HEK293 (cell line): ENCODE data around the gene MTX1.

ENCODE experiments used
- GFI1B ChIP-seq: fragments of 450-650 bp; formaldehyde crosslinking; IDR thresholded peaks from 2 replicates; pipeline ENCODE4 v1.5.1; 2016; ENCODE audit warnings: missing biosample characterization, missing genetic modification characterization
- GLI4 ChIP-seq: fragments of 450-650 bp; formaldehyde crosslinking; IDR thresholded peaks from 2 replicates; pipeline ENCODE4 v1.5.1; 2016; ENCODE audit warnings: missing biosample characterization, missing genetic modification characterization
- GLIS1 ChIP-seq: fragments of 450-650 bp; formaldehyde crosslinking; IDR thresholded peaks from 2 replicates; pipeline ENCODE4 v1.5.1; 2016; ENCODE audit warnings: missing biosample characterization, missing genetic modification characterization
- INSM2 ChIP-seq: fragments of 450-650 bp; formaldehyde crosslinking; IDR thresholded peaks from 2 replicates; pipeline ENCODE4 v1.5.1; 2016; ENCODE audit warnings: missing biosample characterization, missing genetic modification characterization
- KLF10 ChIP-seq: fragments of 450-650 bp; IDR thresholded peaks from 2 replicates; pipeline ENCODE4 v1.5.1; 2018; ENCODE audit warnings: missing biosample characterization, mild to moderate bottlenecking, missing genetic modification characterization
- REST ChIP-seq: fragments of 450-650 bp; formaldehyde crosslinking; IDR thresholded peaks from 2 replicates; pipeline ENCODE4 v1.5.1; 2016; ENCODE audit warnings: missing biosample characterization, missing genetic modification characterization
- SETDB1 ChIP-seq: IDR thresholded peaks from one replicate; pipeline ENCODE4 v1.6.1; 2017; ENCODE audit warnings: mild to moderate bottlenecking, low read length, moderate library complexity, mixed read lengths; ENCODE audit not compliant: insufficient read length
- ZBTB26 ChIP-seq: fragments of 450-650 bp; formaldehyde crosslinking; optimal IDR thresholded peaks from 2 replicates; pipeline ENCODE3; 2016; ENCODE audit warnings: missing biosample characterization, mild to moderate bottlenecking, missing genetic modification characterization
- ZNF138 ChIP-seq: fragments of 450-650 bp; formaldehyde crosslinking; IDR thresholded peaks from 2 replicates; pipeline ENCODE4 v1.5.1; 2016; ENCODE audit warnings: missing biosample characterization, missing genetic modification characterization, borderline replicate concordance
- ZNF16 ChIP-seq: fragments of 450-650 bp; formaldehyde crosslinking; IDR thresholded peaks from 2 replicates; pipeline ENCODE4 v1.5.1; 2016; ENCODE audit warnings: low read depth, missing biosample characterization, missing genetic modification characterization
- ZNF174 ChIP-seq: fragments of 450-650 bp; formaldehyde crosslinking; IDR thresholded peaks from 2 replicates; pipeline ENCODE4 v1.5.0; 2017; ENCODE audit warnings: missing biosample characterization, mild to moderate bottlenecking, missing genetic modification characterization
- ZNF175 ChIP-seq: fragments of 450-650 bp; formaldehyde crosslinking; IDR thresholded peaks from 2 replicates; pipeline ENCODE4 v1.5.1; 2016; ENCODE audit warnings: missing biosample characterization, missing genetic modification characterization
- ZNF184 ChIP-seq: fragments of 450-650 bp; IDR thresholded peaks from 2 replicates; pipeline ENCODE4 v1.5.1; 2018; ENCODE audit warnings: missing biosample characterization, mild to moderate bottlenecking, missing genetic modification characterization
- ZNF239 ChIP-seq: fragments of 450-650 bp; formaldehyde crosslinking; IDR thresholded peaks from 2 replicates; pipeline ENCODE4 v1.5.1; 2016; ENCODE audit warnings: missing biosample characterization, missing genetic modification characterization
- ZNF280C ChIP-seq: fragments of 450-650 bp; formaldehyde crosslinking; IDR thresholded peaks from 2 replicates; pipeline ENCODE4 v1.5.1; 2016; ENCODE audit warnings: missing biosample characterization, missing genetic modification characterization
- ZNF324 ChIP-seq: fragments of 450-650 bp; formaldehyde crosslinking; IDR thresholded peaks from 2 replicates; pipeline ENCODE4 v1.5.1; 2016; ENCODE audit warnings: missing biosample characterization, missing genetic modification characterization
- ZNF350 ChIP-seq: fragments of 450-650 bp; formaldehyde crosslinking; IDR thresholded peaks from 2 replicates; pipeline ENCODE4 v1.5.0; 2017; ENCODE audit warnings: missing biosample characterization, mild to moderate bottlenecking, missing genetic modification characterization
- ZNF362 ChIP-seq: fragments of 450-650 bp; formaldehyde crosslinking; IDR thresholded peaks from 2 replicates; pipeline ENCODE4 v1.5.1; 2016; ENCODE audit warnings: missing biosample characterization, missing genetic modification characterization
- ZNF426 ChIP-seq: fragments of 450-650 bp; formaldehyde crosslinking; IDR thresholded peaks from 2 replicates; pipeline ENCODE4 v1.5.1; 2017; ENCODE audit warnings: missing biosample characterization, missing genetic modification characterization, mild to moderate bottlenecking, inconsistent platforms, moderate library complexity
- ZNF501 ChIP-seq: fragments of 450-650 bp; formaldehyde crosslinking; IDR thresholded peaks from 2 replicates; pipeline ENCODE4 v1.5.1; 2016; ENCODE audit warnings: missing biosample characterization, missing genetic modification characterization
- ZNF548 ChIP-seq: fragments of 450-650 bp; formaldehyde crosslinking; IDR thresholded peaks from 2 replicates; pipeline ENCODE4 v1.5.1; 2016; ENCODE audit warnings: missing biosample characterization, missing genetic modification characterization
- ZNF549 ChIP-seq: fragments of 450-650 bp; IDR thresholded peaks from 2 replicates; pipeline ENCODE4 v1.5.1; 2018; ENCODE audit warnings: missing biosample characterization, missing genetic modification characterization, mild to moderate bottlenecking, inconsistent platforms, moderate library complexity
- ZNF626 ChIP-seq: fragments of 450-650 bp; sonication (Bioruptor Pico); formaldehyde crosslinking; IDR thresholded peaks from 2 replicates; pipeline ENCODE4 v1.5.1; 2018; ENCODE audit warnings: missing biosample characterization, missing genetic modification characterization, inconsistent platforms
- ZNF629 ChIP-seq: fragments of 450-650 bp; formaldehyde crosslinking; IDR thresholded peaks from 2 replicates; pipeline ENCODE4 v1.5.1; 2017; ENCODE audit warnings: missing biosample characterization, missing genetic modification characterization
- ZNF768 ChIP-seq: fragments of 450-650 bp; formaldehyde crosslinking; IDR thresholded peaks from 2 replicates; pipeline ENCODE4 v1.5.1; 2018; ENCODE audit warnings: missing biosample characterization, mild to moderate bottlenecking, missing genetic modification characterization
- ZNF776 ChIP-seq: fragments of 450-650 bp; formaldehyde crosslinking; IDR thresholded peaks from 2 replicates; pipeline ENCODE4 v1.5.0; 2017; ENCODE audit warnings: missing biosample characterization, missing genetic modification characterization, borderline replicate concordance
- ZSCAN16 ChIP-seq: fragments of 450-650 bp; formaldehyde crosslinking; IDR thresholded peaks from 2 replicates; pipeline ENCODE4 v1.5.1; 2016; ENCODE audit warnings: missing biosample characterization, missing genetic modification characterization
- ZSCAN30 ChIP-seq: fragments of 450-650 bp; IDR thresholded peaks from 2 replicates; pipeline ENCODE4 v1.5.1; 2018; ENCODE audit warnings: missing biosample characterization, mild to moderate bottlenecking, missing genetic modification characterization, moderate library complexity
- ZSCAN5A ChIP-seq: fragments of 450-650 bp; formaldehyde crosslinking; IDR thresholded peaks from 2 replicates; pipeline ENCODE4 v1.5.1; 2016; ENCODE audit warnings: missing biosample characterization, missing genetic modification characterization

The MTX1 gene

GRCh38 chr1:155244368-155245162, 36.1 kb downstream of the MTX1 start (continued):
- TF ChIP-seq REST (tag by site-specific recombination) (peak; percentile 88), ZNF548 (tag by site-specific recombination) (peak; percentile 69; the same call in 1 of the 2 replicates), GFI1B (tag by site-specific recombination) (peak; percentile 98), ZNF426 (tag by site-specific recombination) (no peak), ZNF350 (tag by site-specific recombination) (no peak), ZNF280C (tag by site-specific recombination) (no peak), ZNF626 (tag by site-specific recombination) (no peak; the same call in 1 of the 2 replicates), ZNF362 (0 out of 2 replicates have a peak, but pooled peaks have one; percentile 38), ZNF629 (peak; percentile 98), ZNF501 (peak; percentile 100), ZNF138 (tag by site-specific recombination) (peak; percentile 92), ZSCAN5A (tag by site-specific recombination) (peak; percentile 100), ZNF175 (no peak), ZNF549 (tag by site-specific recombination) (no peak), ZNF768 (peak; percentile 44; the same call in 1 of the 2 replicates), SETDB1 (no peak), GLIS1 (tag by site-specific recombination) (peak; percentile 98), KLF10 (peak; percentile 86), ZNF776 (tag by site-specific recombination) (no peak), ZNF174 (no peak), ZSCAN16 (tag by site-specific recombination) (peak; percentile 95), ZNF239 (tag by site-specific recombination) (peak; percentile 96), ZNF324 (tag by site-specific recombination) (peak; percentile 100), ZSCAN30 (tag by site-specific recombination) (peak; percentile 100), ZNF184 (peak; percentile 80), GLI4 (tag by site-specific recombination) (peak; percentile 100), ZBTB26 (tag by site-specific recombination) (peak; percentile 97), INSM2 (tag by site-specific recombination) (peak; percentile 100), ZNF16 (tag by site-specific recombination) (no peak)
